ENCODE results near the gene KSR2.

Gene KSR2

DNA sequence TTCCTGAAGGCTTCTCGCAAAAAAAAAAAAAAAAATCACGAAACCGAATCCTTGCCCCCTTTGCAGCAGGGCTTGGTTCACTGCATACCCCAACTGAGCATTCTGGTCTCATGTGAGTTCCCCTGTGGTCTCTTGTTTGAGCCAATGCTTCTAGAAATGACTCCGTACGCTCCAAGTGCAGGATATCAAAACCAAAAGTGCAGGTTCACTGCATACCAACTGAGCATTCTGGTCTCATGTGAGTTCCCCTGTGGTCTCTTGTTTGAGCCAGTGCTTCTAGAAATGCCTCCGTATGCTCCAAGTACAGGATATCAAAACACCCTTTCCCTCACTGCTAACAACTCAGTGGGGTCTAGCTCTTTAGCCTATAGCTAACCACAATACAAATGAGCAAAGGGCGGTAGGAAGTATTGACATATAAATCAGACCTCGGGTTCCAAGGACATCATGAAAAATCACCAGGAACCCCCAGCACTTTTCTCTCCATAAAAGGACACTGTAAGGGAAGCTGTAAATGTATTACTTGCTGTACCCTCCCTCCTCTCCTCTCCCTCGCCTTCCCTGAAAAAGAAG lies 401.1 kb downstream of the KSR2 start:
- TF ChIP-seq, protein P1, sequence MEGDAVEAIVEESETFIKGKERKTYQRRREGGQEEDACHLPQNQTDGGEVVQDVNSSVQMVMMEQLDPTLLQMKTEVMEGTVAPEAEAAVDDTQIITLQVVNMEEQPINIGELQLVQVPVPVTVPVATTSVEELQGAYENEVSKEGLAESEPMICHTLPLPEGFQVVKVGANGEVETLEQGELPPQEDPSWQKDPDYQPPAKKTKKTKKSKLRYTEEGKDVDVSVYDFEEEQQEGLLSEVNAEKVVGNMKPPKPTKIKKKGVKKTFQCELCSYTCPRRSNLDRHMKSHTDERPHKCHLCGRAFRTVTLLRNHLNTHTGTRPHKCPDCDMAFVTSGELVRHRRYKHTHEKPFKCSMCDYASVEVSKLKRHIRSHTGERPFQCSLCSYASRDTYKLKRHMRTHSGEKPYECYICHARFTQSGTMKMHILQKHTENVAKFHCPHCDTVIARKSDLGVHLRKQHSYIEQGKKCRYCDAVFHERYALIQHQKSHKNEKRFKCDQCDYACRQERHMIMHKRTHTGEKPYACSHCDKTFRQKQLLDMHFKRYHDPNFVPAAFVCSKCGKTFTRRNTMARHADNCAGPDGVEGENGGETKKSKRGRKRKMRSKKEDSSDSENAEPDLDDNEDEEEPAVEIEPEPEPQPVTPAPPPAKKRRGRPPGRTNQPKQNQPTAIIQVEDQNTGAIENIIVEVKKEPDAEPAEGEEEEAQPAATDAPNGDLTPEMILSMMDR (IDR thresholded peaks at IDR 0.05; ENCODE audit: insufficient read depth, low read depth, low read length, missing control alignments): no peak
- no peak overlapping the region for H3K4me3 ChIP-seq (ENCODE audit: low read depth, low read length)
- peak; percentile 73 for DNase-seq (ENCODE audit: low read depth)

DNA sequence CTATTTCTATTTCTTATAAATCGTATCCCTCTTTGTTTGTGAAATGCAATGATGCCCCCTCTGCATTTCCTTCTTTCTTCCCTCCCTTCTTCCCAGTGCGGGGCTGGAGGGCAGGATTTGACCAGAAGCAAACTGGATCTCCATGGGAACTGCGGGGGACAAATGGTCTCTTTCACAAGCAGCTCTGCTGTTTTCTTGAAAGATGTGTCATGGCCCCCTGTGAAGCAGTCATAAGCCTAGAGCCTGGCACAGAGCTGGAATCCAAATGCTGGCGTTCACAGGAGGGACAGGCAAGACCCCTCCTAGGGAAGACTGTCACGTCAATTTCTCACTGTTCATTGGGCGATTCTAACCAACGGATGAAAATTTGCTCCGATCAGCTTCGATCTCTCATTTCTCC lies 403.9 kb downstream of the KSR2 start:
- TF ChIP-seq, protein P1 (IDR thresholded peaks at IDR 0.05; ENCODE audit: insufficient read depth, low read depth, low read length, missing control alignments): no peak
- DNase-seq (ENCODE audit: low read depth): no peak
- no peak overlapping the region for H3K4me3 ChIP-seq (ENCODE audit: low read depth, low read length)

DNA sequence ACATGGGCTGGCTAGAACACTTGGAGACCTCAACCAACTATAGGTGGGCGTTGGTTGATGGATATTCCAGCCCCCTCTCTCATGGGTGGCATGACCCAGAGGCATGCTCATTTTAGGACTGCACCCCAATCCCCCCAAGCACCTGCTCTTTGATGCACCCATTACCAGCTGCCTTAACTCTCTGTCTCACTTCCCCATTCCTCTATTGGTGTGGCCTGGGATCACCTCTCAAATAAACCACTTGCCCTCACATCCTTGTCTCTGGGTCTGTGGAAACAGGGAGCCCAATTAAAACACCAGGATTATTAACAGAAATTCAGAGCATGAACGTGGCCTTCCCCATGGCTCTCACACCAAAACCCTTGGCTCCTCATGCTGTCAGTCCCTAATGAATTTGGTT lies 405.1 kb downstream of the KSR2 start:
- no peak overlapping the region for H3K4me3 ChIP-seq (ENCODE audit: low read depth, low read length)
- no peak for DNase-seq (ENCODE audit: low read depth)
- TF ChIP-seq, protein P1 (IDR thresholded peaks at IDR 0.05; ENCODE audit: insufficient read depth, low read depth, low read length, missing control alignments): no peak

DNA sequence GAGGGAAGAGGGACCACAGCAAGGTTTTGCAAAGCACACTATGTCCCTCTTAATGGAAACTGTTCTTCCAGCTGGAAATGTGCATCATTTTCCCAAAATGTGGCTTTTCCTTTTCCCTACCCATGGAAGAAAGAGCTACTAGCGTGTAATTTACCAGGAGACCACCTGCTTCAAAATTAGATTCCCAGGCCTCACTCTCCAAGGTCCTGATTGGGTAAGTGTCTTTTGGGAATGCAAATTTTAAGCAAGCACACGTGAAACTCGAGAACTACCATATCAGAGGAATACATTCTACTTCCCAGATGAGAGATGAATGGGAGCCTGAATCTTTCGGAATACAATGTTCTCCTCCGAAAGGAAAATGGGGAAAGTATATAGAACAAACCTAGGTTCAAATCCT lies 405.8 kb downstream of the KSR2 start:
- DNase-seq (ENCODE audit: low read depth): no peak
- TF ChIP-seq, protein P1 (IDR thresholded peaks at IDR 0.05; ENCODE audit: insufficient read depth, low read depth, low read length, missing control alignments): no peak
- H3K4me3 ChIP-seq (ENCODE audit: low read depth, low read length): no peak overlapping the region

DNA sequence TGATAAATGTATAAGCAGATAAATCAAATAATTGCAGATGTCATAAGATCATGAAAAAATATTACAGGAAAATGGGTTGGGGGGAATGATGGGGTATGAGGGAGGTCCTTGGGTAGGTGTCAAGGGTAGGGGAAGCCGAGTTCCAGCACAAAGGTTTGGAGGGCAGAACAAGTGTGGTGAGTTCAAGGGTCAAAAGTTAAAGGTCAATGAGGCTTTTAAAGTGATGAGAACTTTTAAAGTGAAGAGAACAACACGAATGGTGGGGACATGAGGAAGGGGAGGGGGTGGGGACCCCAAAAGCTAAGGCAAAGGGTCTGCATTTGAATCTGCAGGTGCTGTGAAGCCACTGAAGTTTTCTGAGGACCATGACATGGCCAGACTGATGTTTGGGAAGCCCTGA lies 406.8 kb downstream of the KSR2 start:
- TF ChIP-seq, protein P1 (IDR thresholded peaks at IDR 0.05; ENCODE audit: insufficient read depth, low read depth, low read length, missing control alignments): no peak
- H3K4me3 ChIP-seq (ENCODE audit: low read depth, low read length): no peak overlapping the region
- DNase-seq (ENCODE audit: low read depth): no peak

DNA sequence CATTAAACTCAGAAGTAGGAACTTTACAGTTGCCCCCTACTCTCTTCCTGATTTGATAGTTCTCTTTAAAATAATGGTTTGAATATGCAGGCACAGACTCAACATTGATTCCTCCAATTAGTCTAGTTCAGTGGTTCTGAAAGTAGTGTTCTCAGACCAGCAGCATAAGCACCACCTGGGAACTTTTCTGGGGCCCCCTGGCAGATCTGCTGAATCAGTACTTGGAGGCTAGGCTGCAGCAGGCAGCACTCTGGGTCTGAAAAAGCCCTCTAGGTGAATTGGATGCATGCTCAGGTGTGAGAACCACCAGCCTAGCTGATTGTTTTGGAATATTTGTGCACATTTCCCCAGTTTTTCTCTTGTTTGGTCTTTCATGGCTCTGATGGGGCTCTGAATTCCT lies 408.8 kb downstream of the KSR2 start:
- no peak overlapping the region for H3K4me3 ChIP-seq (ENCODE audit: low read depth, low read length)
- DNase-seq (ENCODE audit: low read depth): no peak
- TF ChIP-seq, protein P1 (IDR thresholded peaks at IDR 0.05; ENCODE audit: insufficient read depth, low read depth, low read length, missing control alignments): no peak

DNA sequence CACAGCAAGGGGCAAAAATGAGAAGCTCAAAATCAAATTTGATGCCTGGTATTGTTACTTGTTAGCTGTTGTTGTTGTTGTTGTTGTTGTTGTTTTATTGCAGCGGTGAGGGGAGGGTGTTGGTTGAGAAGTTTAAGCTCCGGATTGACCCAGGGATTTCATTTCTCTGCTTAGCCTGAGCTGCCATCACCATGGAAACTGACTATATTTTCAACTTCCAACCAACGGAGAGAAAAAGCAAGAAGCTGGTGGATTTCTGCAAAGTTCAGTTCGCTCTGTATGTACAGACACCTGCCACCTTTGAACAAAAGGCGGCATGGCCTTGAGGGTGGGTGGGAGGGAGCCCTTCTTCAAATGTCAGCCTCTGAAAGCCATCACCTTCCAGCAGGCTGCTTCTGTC lies 412.9 kb downstream of the KSR2 start:
- TF ChIP-seq, protein P1 (IDR thresholded peaks at IDR 0.05; ENCODE audit: insufficient read depth, low read depth, low read length, missing control alignments): no peak
- no peak overlapping the region for H3K4me3 ChIP-seq (ENCODE audit: low read depth, low read length)
- no peak for DNase-seq (ENCODE audit: low read depth)
